IMR-90 (cell line): ENCODE data around the gene PLCG1. TPM values are rescaled to one million over a fixed set of nuclear protein-coding genes. Genes with fewer than 3 reads are reported as not detected.
A peak's percentile ranks its signal among the peaks of the same experiment; 100 is the strongest.

Source experiments
- ATAC-seq: fragments of 200-7000 bp; cut with Tn5 transposase; 2 replicates; pipeline ENCODE4 v1.9.1; 2020; ENCODE audit warnings: low read depth, mild to moderate bottlenecking, moderate library complexity
- BruUV-seq: library from RNA; stranded (reverse); fragments of 400-500 nt; replicated peaks from 2 replicates; lab custom pipeline; 2021; lab: Mats Ljungman, UMichigan
- CTCF ChIA-PET: fragments of 300-600 bp; formaldehyde crosslinking; extraction: SDS; loops from one replicate; lab custom pipeline; 2021; ENCODE audit warnings: antibody characterized with exemption; lab: Yijun Ruan, JAX
- POLR2A ChIA-PET: fragments of 300-600 bp; sonication (Branson Sonifier 250); formaldehyde crosslinking; loops from one replicate; lab custom pipeline; 2022; ENCODE audit warnings: antibody characterized with exemption; ENCODE audit not compliant: unreplicated experiment; lab: Charles Lee
- DNase-seq: peaks from one replicate; pipeline ENCODE4 v3.0.0; 2013
- H2AFZ ChIP-seq: replicated peaks from 2 replicates; pipeline ENCODE3; 2013; ENCODE audit warnings: low read length, mild to moderate bottlenecking; ENCODE audit not compliant: poor library complexity
- H2AK5ac ChIP-seq: 2 replicates; pipeline ENCODE4 v1.6.1; 2013; ENCODE audit warnings: low read depth, low read length, inconsistent platforms
- H2AK9ac ChIP-seq: replicated peaks from 2 replicates; pipeline ENCODE3; 2013; ENCODE audit warnings: mild to moderate bottlenecking, low read depth, low read length, moderate library complexity; ENCODE audit not compliant: poor library complexity
- H2BK120ac ChIP-seq: 2 replicates; pipeline ENCODE4 v1.6.1; 2013; ENCODE audit warnings: low read depth, low read length, inconsistent platforms
- H2BK15ac ChIP-seq: 3 replicates; pipeline ENCODE4 v1.6.1; 2013; ENCODE audit warnings: low read depth, low read length, inconsistent platforms
- H2BK20ac ChIP-seq: 2 replicates; pipeline ENCODE4 v1.6.1; 2013; ENCODE audit warnings: low read depth, mild to moderate bottlenecking, inconsistent platforms, low read length, moderate library complexity
- H2BK5ac ChIP-seq: 2 replicates; pipeline ENCODE4 v1.6.1; 2013; ENCODE audit warnings: mild to moderate bottlenecking, low read depth, low read length, inconsistent platforms; ENCODE audit not compliant: poor library complexity, severe bottlenecking
- H3K14ac ChIP-seq: replicated peaks from 2 replicates; pipeline ENCODE4 v1.6.1; 2013; ENCODE audit warnings: low read depth, low read length, inconsistent platforms
- H3K18ac ChIP-seq: 2 replicates; pipeline ENCODE4 v1.6.1; 2013; ENCODE audit warnings: low read depth, low read length, control low read depth
- H3K23ac ChIP-seq: 2 replicates; pipeline ENCODE4 v1.6.1; 2013; ENCODE audit warnings: low read depth, low read length, inconsistent platforms
- H3K27ac ChIP-seq: 2 replicates; pipeline ENCODE4 v1.5.1; 2013; ENCODE audit warnings: mild to moderate bottlenecking, control low read depth, low read length; ENCODE audit not compliant: insufficient read depth
- H3K27me3 ChIP-seq: 2 replicates; pipeline ENCODE4 v1.6.1; 2013; ENCODE audit warnings: low read length; ENCODE audit not compliant: control insufficient read depth, insufficient read depth
- H3K36me3 ChIP-seq: 2 replicates; pipeline ENCODE4 v1.6.1; 2013; ENCODE audit warnings: low read length, mixed read lengths; ENCODE audit not compliant: control insufficient read depth, insufficient read depth
- H3K4ac ChIP-seq: 2 replicates; pipeline ENCODE4 v1.6.1; 2013; ENCODE audit warnings: low read depth, low read length, inconsistent platforms
- H3K4me1 ChIP-seq: 2 replicates; pipeline ENCODE4 v1.6.1; 2013; ENCODE audit warnings: low read length, mixed read lengths; ENCODE audit not compliant: control insufficient read depth, insufficient read depth
- H3K4me2 ChIP-seq: 2 replicates; pipeline ENCODE4 v1.6.1; 2013; ENCODE audit warnings: low read depth, mild to moderate bottlenecking, control low read depth, low read length, moderate library complexity
- H3K4me3 ChIP-seq: 2 replicates; pipeline ENCODE4 v1.5.1; 2013; ENCODE audit warnings: low read depth, mild to moderate bottlenecking, control low read depth, low read length, moderate library complexity; ENCODE audit not compliant: insufficient read depth
- H3K56ac ChIP-seq: 2 replicates; pipeline ENCODE4 v1.6.1; 2013; ENCODE audit warnings: low read length, inconsistent platforms; ENCODE audit not compliant: insufficient read depth; ENCODE audit errors: extremely low read depth
- H3K79me1 ChIP-seq, 2 experiments: 2 replicates each; pipeline ENCODE4 v1.6.1; 2013; ENCODE audit warnings: low read length in 2 of 2, inconsistent platforms in 1 of 2, low read depth in 1 of 2
- H3K9ac ChIP-seq: 2 replicates; pipeline ENCODE4 v1.6.1; 2013; ENCODE audit warnings: low read depth, low read length, control low read depth
- H3K9me1 ChIP-seq: 2 replicates; pipeline ENCODE4 v1.6.1; 2013; ENCODE audit warnings: low read length, inconsistent platforms; ENCODE audit not compliant: insufficient read depth
- H3K9me3 ChIP-seq: 2 replicates; pipeline ENCODE4 v1.6.1; 2013; ENCODE audit warnings: low read length; ENCODE audit not compliant: control insufficient read depth, insufficient read depth
- H4K20me1 ChIP-seq: 2 replicates; pipeline ENCODE4 v1.6.1; 2013; ENCODE audit warnings: low read length, inconsistent platforms; ENCODE audit not compliant: insufficient read depth
- H4K5ac ChIP-seq: 2 replicates; pipeline ENCODE4 v1.6.1; 2013; ENCODE audit warnings: mild to moderate bottlenecking, low read depth, low read length, control low read depth
- H4K8ac ChIP-seq, 2 experiments: 2 replicates each; pipeline ENCODE4 v1.6.1; 2013; ENCODE audit warnings: low read depth in 2 of 2, low read length in 2 of 2, control low read depth in 1 of 2, inconsistent platforms in 1 of 2
- H4K91ac ChIP-seq: 2 replicates; pipeline ENCODE4 v1.6.1; 2013; ENCODE audit warnings: low read depth, low read length, inconsistent platforms; ENCODE audit not compliant: insufficient read depth
- CEBPB ChIP-seq: IDR thresholded peaks from 2 replicates; pipeline ENCODE4 v1.6.1; 2012; ENCODE audit warnings: low read depth, low read length, improper control_type of control experiment
- CHD1 ChIP-seq: IDR thresholded peaks from 2 replicates; pipeline ENCODE4 v1.6.1; 2012; ENCODE audit warnings: low read depth, low read length, improper control_type of control experiment
- ELK1 ChIP-seq: fragments of 150-350 bp; IDR thresholded peaks from 2 replicates; pipeline ENCODE4 v1.6.1; 2016; ENCODE audit warnings: low read depth, mild to moderate bottlenecking, low read length, moderate library complexity, borderline replicate concordance
- FOS ChIP-seq: fragments of 150-350 bp; IDR thresholded peaks from 2 replicates; pipeline ENCODE4 v1.6.1; 2016; ENCODE audit warnings: low read depth, low read length
- MAFK ChIP-seq: IDR thresholded peaks from 2 replicates; pipeline ENCODE4 v1.6.1; 2012; ENCODE audit warnings: low read depth, low read length, improper control_type of control experiment
- MAZ ChIP-seq: IDR thresholded peaks from 2 replicates; pipeline ENCODE4 v1.6.1; 2012; ENCODE audit warnings: low read depth, mild to moderate bottlenecking, low read length, improper control_type of control experiment, moderate library complexity, borderline replicate concordance
- MXI1 ChIP-seq: IDR thresholded peaks from 2 replicates; pipeline ENCODE4 v1.6.1; 2012; ENCODE audit warnings: low read depth, mild to moderate bottlenecking, low read length, moderate library complexity, borderline replicate concordance
- NFE2L2 ChIP-seq: fragments of 150-350 bp; IDR thresholded peaks from 2 replicates; pipeline ENCODE4 v1.6.1; 2016; ENCODE audit warnings: low read depth, mild to moderate bottlenecking, low read length
- POLR2A ChIP-seq: IDR thresholded peaks from 2 replicates; pipeline ENCODE4 v1.6.1; 2012; ENCODE audit warnings: mild to moderate bottlenecking, low read depth, low read length
- RAD21 ChIP-seq: IDR thresholded peaks from 2 replicates; pipeline ENCODE4 v1.6.1; 2012; ENCODE audit warnings: low read length, improper control_type of control experiment
- RCOR1 ChIP-seq: IDR thresholded peaks from 2 replicates; pipeline ENCODE4 v1.6.1; 2012; ENCODE audit warnings: mild to moderate bottlenecking, low read length, improper control_type of control experiment; ENCODE audit not compliant: insufficient replicate concordance
- RFX5 ChIP-seq: IDR thresholded peaks from 2 replicates; pipeline ENCODE4 v1.8.0; 2012; ENCODE audit warnings: low read depth, mild to moderate bottlenecking, low read length, moderate library complexity
- SMC3 ChIP-seq: fragments of 150-350 bp; IDR thresholded peaks from 2 replicates; pipeline ENCODE4 v1.6.1; 2016; ENCODE audit warnings: low read depth, mild to moderate bottlenecking, antibody characterized with exemption, low read length, moderate library complexity
- USF2 ChIP-seq: fragments of 150-350 bp; IDR thresholded peaks from 2 replicates; pipeline ENCODE4 v1.6.1; 2017; ENCODE audit warnings: mild to moderate bottlenecking, antibody characterized with exemption, low read length, low read depth
- whole genome bisulfite sequencing, 2 experiments: methylation state at CpG; one replicate each; pipeline versions ENCODE4 v1.1.5 to v1.1.7; 2013; ENCODE audit warnings: missing lambda C conversion rate in 2 of 2; ENCODE audit not compliant: insufficient read length in 1 of 2; ENCODE audit errors: extremely low coverage in 2 of 2; 5-methylcytosine and 5-hydroxymethylcytosine counted together
- dilution Hi-C: fragments of 300-500 bp; cut with HindIII; formaldehyde crosslinking; loops from one replicate; pipeline ENCODE4 v1.14.3; 2018; ENCODE audit warnings: low sequenced_read_pairs; ENCODE audit not compliant: unreplicated experiment
- in situ Hi-C: fragments of 300-500 bp; cut with MboI; formaldehyde crosslinking; loops from 3 replicates; pipeline ENCODE4 v1.14.3; 2019; ENCODE audit warnings: low sequenced_read_pairs, inconsistent platforms, mixed read lengths
- intact Hi-C: fragments of 100-400 bp; cut with micrococcal nuclease; formaldehyde crosslinking; loops from 2 replicates; pipeline ENCODE4 v1.10.0; 2022
- polyA plus RNA-seq, 3 experiments: library from polyadenylated mRNA; depleted of rRNA; stranded (reverse); fragments of >200 nt; gene quantifications; 2 replicates each; pipeline ENCODE4 v1.2.3, GENCODE V29; 2012; ENCODE audit warnings: low replicate concordance in 1 of 3
- total RNA-seq: library from RNA; depleted of rRNA; stranded (reverse); fragments of >200 nt; gene quantifications from 2 replicates; pipeline ENCODE4 v1.2.3, GENCODE V29; 2012

The PLCG1 gene
- total and polyA plus RNA-seq, 2 of the 4 experiments (the other 2 are of a cell fraction): 59.1 to 69.1 TPM

- Histone ChIP-seq H2BK15ac (no peak overlapping the region), H3K18ac (no peak overlapping the region), H4K20me1 (0 out of 2 replicates have a peak, but pooled peaks cover 8% of the 10 kb centered on the region), H3K79me1 (peaks cover 23 to 50% of the 10 kb centered on the region in 2 experiments), H2BK20ac (no peak overlapping the region), H3K56ac (no peak overlapping the region), H3K9me1 (peaks cover 5% of the 10 kb centered on the region; the same call in 1 of the 2 replicates), H3K4ac (no peak overlapping the region), H4K91ac (no peak overlapping the region), H3K4me2 (no peak overlapping the region), H4K8ac (no peak overlapping the region), H3K23ac (no peak overlapping the region), H3K4me1 (peaks cover 23% of the 10 kb centered on the region), H3K4me3 (no peak overlapping the region), H2AK9ac (no peak overlapping the region), H2BK5ac (no peak overlapping the region), H3K9ac (no peak overlapping the region), H3K9me3 (no peaks in the 10 kb centered on the region), H2AFZ (no peak overlapping the region), H3K27ac (no peak overlapping the region), H2BK120ac (no peak overlapping the region), H3K14ac (no peak overlapping the region), H2AK5ac (no peak overlapping the region), H3K27me3 (no peaks in the 10 kb centered on the region), H3K36me3 (peaks cover 45% of the 10 kb centered on the region), H4K5ac (no peak overlapping the region)
- POLR2A ChIA-PET: no interaction called here
- in situ Hi-C loops: no loop called here
- 100% methylated on average over 1 of the region's 7 CpGs; no CpG with 5 or more reads in 1 of the 2 experiments for WGBS, 2 experiments
- dilution Hi-C loops: no loop called here
- peak; percentile 73 for ATAC-seq
- intact Hi-C loops: loop anchor here (1.0 kb wide), 3 partner anchors 65 to 127 kb away; no protein-coding TSS in a partner anchor
- no TSS peak for BruUV-seq
- peak; percentile 67 for DNase-seq
- CTCF ChIA-PET: interaction anchor here (1.0 to 2.1 kb wide), 5 partner anchors 12 to 127 kb away, joined by 3 to 15 read pairs (median 3); no protein-coding TSS in a partner anchor
- peak; percentile 83 for TF ChIP-seq RAD21
- TF ChIP-seq ELK1: no peak
- TF ChIP-seq NFE2L2: no peak
- no peak for TF ChIP-seq FOS
- no peak for TF ChIP-seq MXI1
- TF ChIP-seq RCOR1: no peak
- TF ChIP-seq USF2: no peak
- TF ChIP-seq RFX5: no peak
- TF ChIP-seq MAFK: no peak
- peak; percentile 93 for TF ChIP-seq SMC3
- TF ChIP-seq CEBPB: no peak
- no peak for TF ChIP-seq POLR2A
- TF ChIP-seq CHD1: no peak
- TF ChIP-seq MAZ: no peak
Observed at GRCh38 chr20:41095110-41095969, 42.0 kb upstream of the PLCG1 start.
